ENCODE results near the gene EEF1B2.
"Not testable (repeated sequence)": the region's sequence is repeated elsewhere in the genome, so short reads cannot be mapped to it uniquely, and the experiment has no call there.

Gene EEF1B2

GRCh38 chr2:206193671-206194357 is 34.1 kb downstream of the EEF1B2 start:
- no peaks in the 10 kb centered on the region for H3K4me1 ChIP-seq (ENCODE audit: control extremely low read depth in 1 of 4, control insufficient read depth in 4 of 4, insufficient read depth in 4 of 4, low read length in 3 of 4)
- no peaks in the 10 kb centered on the region for H3K36me3 ChIP-seq (ENCODE audit: control insufficient read depth in 4 of 4, insufficient read depth in 4 of 4, low read length in 3 of 4)
- 80% methylated on average over 1 of the region's 2 CpGs for WGBS (ENCODE audit: insufficient coverage)
- H3K27ac ChIP-seq (ENCODE audit: insufficient read depth in 1 of 2, low read depth in 1 of 2, low read length in 2 of 2, poor library complexity in 1 of 2, severe bottlenecking in 2 of 2), result no peak overlapping the region
- CTCF ChIA-PET, result no interaction called here
- POLR2A ChIA-PET, result no interaction called here
- H3K4me3 ChIP-seq (ENCODE audit: control insufficient read depth in 1 of 7, extremely low read depth in 1 of 7, insufficient read depth in 4 of 7, low read depth in 2 of 7, low read length in 6 of 7), result no peak overlapping the region
- DNase-seq, result no peak
- no peaks in the 10 kb centered on the region for H3K9me3 ChIP-seq (ENCODE audit: control extremely low read depth in 1 of 5, control insufficient read depth in 4 of 5, insufficient read depth in 2 of 5, low read depth in 1 of 5, low read length in 4 of 5)
- peaks cover 0 to 12% (median 8%) of the 10 kb centered on the region in 5 experiments for H3K27me3 ChIP-seq (replicated peaks in 2 of 5; ENCODE audit: control insufficient read depth in 4 of 5, insufficient read depth in 5 of 5, low read length in 4 of 5)

GRCh38 chr2:206198677-206199076 is 39.0 kb downstream of the EEF1B2 start:
- DNase-seq, result no peak
- no peak overlapping the region for H3K27ac ChIP-seq (ENCODE audit: insufficient read depth in 1 of 2, low read depth in 1 of 2, low read length in 2 of 2, poor library complexity in 1 of 2, severe bottlenecking in 2 of 2)
- H3K27me3 ChIP-seq (replicated peaks in 2 of 5; ENCODE audit: control insufficient read depth in 4 of 5, insufficient read depth in 5 of 5, low read length in 4 of 5), result peaks cover 0 to 12% (median 0%) of the 10 kb centered on the region in 5 experiments
- POLR2A ChIA-PET, result no interaction called here
- CTCF ChIA-PET, result no interaction called here
- no CpG with 5 or more reads among the region's 1 CpG for WGBS (ENCODE audit: insufficient coverage)
- no peaks in the 10 kb centered on the region for H3K4me1 ChIP-seq (ENCODE audit: control extremely low read depth in 1 of 4, control insufficient read depth in 4 of 4, insufficient read depth in 4 of 4, low read length in 3 of 4)
- no peaks in the 10 kb centered on the region for H3K36me3 ChIP-seq (ENCODE audit: control insufficient read depth in 4 of 4, insufficient read depth in 4 of 4, low read length in 3 of 4)
- H3K9me3 ChIP-seq (ENCODE audit: control extremely low read depth in 1 of 5, control insufficient read depth in 4 of 5, insufficient read depth in 2 of 5, low read depth in 1 of 5, low read length in 4 of 5), result no peaks in the 10 kb centered on the region
- H3K4me3 ChIP-seq (ENCODE audit: control insufficient read depth in 1 of 7, extremely low read depth in 1 of 7, insufficient read depth in 4 of 7, low read depth in 2 of 7, low read length in 6 of 7), result no peak overlapping the region

- CTCF ChIA-PET, result interaction anchor here (1.3 kb wide), 1 partner anchor 182 kb away, joined by 3 read pairs; no protein-coding TSS in a partner anchor
- POLR2A ChIA-PET, result no interaction called here
- 83% methylated on average over 2 of the region's 5 CpGs for WGBS (ENCODE audit: insufficient coverage)
- H3K9me3 ChIP-seq (ENCODE audit: control extremely low read depth in 1 of 5, control insufficient read depth in 4 of 5, insufficient read depth in 2 of 5, low read depth in 1 of 5, low read length in 4 of 5), result no peaks in the 10 kb centered on the region
- no peak for DNase-seq
- H3K36me3 ChIP-seq (ENCODE audit: control insufficient read depth in 4 of 4, insufficient read depth in 4 of 4, low read length in 3 of 4), result no peaks in the 10 kb centered on the region
- H3K27ac ChIP-seq (ENCODE audit: insufficient read depth in 1 of 2, low read depth in 1 of 2, low read length in 2 of 2, poor library complexity in 1 of 2, severe bottlenecking in 2 of 2), result no peak overlapping the region
- H3K4me1 ChIP-seq (ENCODE audit: control extremely low read depth in 1 of 4, control insufficient read depth in 4 of 4, insufficient read depth in 4 of 4, low read length in 3 of 4), result no peaks in the 10 kb centered on the region
- peaks cover 0 to 12% (median 2%) of the 10 kb centered on the region in 5 experiments for H3K27me3 ChIP-seq (replicated peaks in 2 of 5; ENCODE audit: control insufficient read depth in 4 of 5, insufficient read depth in 5 of 5, low read length in 4 of 5)
- H3K4me3 ChIP-seq (ENCODE audit: control insufficient read depth in 1 of 7, extremely low read depth in 1 of 7, insufficient read depth in 4 of 7, low read depth in 2 of 7, low read length in 6 of 7), result no peak overlapping the region
These were observed 41.6 kb downstream of the EEF1B2 start for GRCh38 chr2:206201075-206201848.

- Histone ChIP-seq H3K9me3 (ENCODE audit: control extremely low read depth in 1 of 5, control insufficient read depth in 4 of 5, insufficient read depth in 2 of 5, low read depth in 1 of 5, low read length in 4 of 5) (no peaks in the 10 kb centered on the region), H3K4me1 (ENCODE audit: control extremely low read depth in 1 of 4, control insufficient read depth in 4 of 4, insufficient read depth in 4 of 4, low read length in 3 of 4) (no peaks in the 10 kb centered on the region), H3K27ac (ENCODE audit: insufficient read depth in 1 of 2, low read depth in 1 of 2, low read length in 2 of 2, poor library complexity in 1 of 2, severe bottlenecking in 2 of 2) (no peak overlapping the region), H3K4me3 (ENCODE audit: control insufficient read depth in 1 of 7, extremely low read depth in 1 of 7, insufficient read depth in 4 of 7, low read depth in 2 of 7, low read length in 6 of 7) (no peak overlapping the region), H3K27me3 (replicated peaks in 2 of 5; ENCODE audit: control insufficient read depth in 4 of 5, insufficient read depth in 5 of 5, low read length in 4 of 5) (peaks cover 0 to 8% (median 2%) of the 10 kb centered on the region in 5 experiments), H3K36me3 (ENCODE audit: control insufficient read depth in 4 of 4, insufficient read depth in 4 of 4, low read length in 3 of 4) (no peaks in the 10 kb centered on the region)
- CTCF ChIA-PET, result no interaction called here
- POLR2A ChIA-PET, result no interaction called here
- no peak for DNase-seq
- WGBS (ENCODE audit: insufficient coverage), result 82% methylated on average over 8 of the region's 16 CpGs
These were observed 42.8 kb downstream of the EEF1B2 start for GRCh38 chr2:206202446-206202845.

- no peak overlapping the region for H3K4me3 ChIP-seq (ENCODE audit: control insufficient read depth in 1 of 7, extremely low read depth in 1 of 7, insufficient read depth in 4 of 7, low read depth in 2 of 7, low read length in 6 of 7)
- ChIA-PET CTCF (interaction anchor here (1.1 kb wide), 1 partner anchor 9 kb away, joined by 3 read pairs; a partner anchor contains a TSS), POLR2A (no interaction called here)
- no peak for DNase-seq
- H3K36me3 ChIP-seq (ENCODE audit: control insufficient read depth in 4 of 4, insufficient read depth in 4 of 4, low read length in 3 of 4), result no peaks in the 10 kb centered on the region
- H3K4me1 ChIP-seq (ENCODE audit: control extremely low read depth in 1 of 4, control insufficient read depth in 4 of 4, insufficient read depth in 4 of 4, low read length in 3 of 4), result no peaks in the 10 kb centered on the region
- WGBS (ENCODE audit: insufficient coverage), result 96% methylated on average over 15 of the region's 17 CpGs
- H3K9me3 ChIP-seq (ENCODE audit: control extremely low read depth in 1 of 5, control insufficient read depth in 4 of 5, insufficient read depth in 2 of 5, low read depth in 1 of 5, low read length in 4 of 5), result no peaks in the 10 kb centered on the region
- H3K27ac ChIP-seq (ENCODE audit: insufficient read depth in 1 of 2, low read depth in 1 of 2, low read length in 2 of 2, poor library complexity in 1 of 2, severe bottlenecking in 2 of 2), result no peak overlapping the region
- H3K27me3 ChIP-seq (replicated peaks in 2 of 5; ENCODE audit: control insufficient read depth in 4 of 5, insufficient read depth in 5 of 5, low read length in 4 of 5), result peaks cover 0 to 8% (median 2%) of the 10 kb centered on the region in 5 experiments
These were observed 43.6 kb downstream of the EEF1B2 start for GRCh38 chr2:206203331-206203730.

- ChIA-PET CTCF (no interaction called here), POLR2A (no interaction called here)
- DNase-seq, result no peak
- 70% methylated on average over 3 of the region's 3 CpGs for WGBS (ENCODE audit: insufficient coverage)
- Histone ChIP-seq H3K27ac (ENCODE audit: insufficient read depth in 1 of 2, low read depth in 1 of 2, low read length in 2 of 2, poor library complexity in 1 of 2, severe bottlenecking in 2 of 2) (no peak overlapping the region), H3K4me3 (ENCODE audit: control insufficient read depth in 1 of 7, extremely low read depth in 1 of 7, insufficient read depth in 4 of 7, low read depth in 2 of 7, low read length in 6 of 7) (no peak overlapping the region), H3K36me3 (ENCODE audit: control insufficient read depth in 4 of 4, insufficient read depth in 4 of 4, low read length in 3 of 4) (no peaks in the 10 kb centered on the region), H3K4me1 (ENCODE audit: control extremely low read depth in 1 of 4, control insufficient read depth in 4 of 4, insufficient read depth in 4 of 4, low read length in 3 of 4) (no peaks in the 10 kb centered on the region), H3K27me3 (replicated peaks in 2 of 5; ENCODE audit: control insufficient read depth in 4 of 5, insufficient read depth in 5 of 5, low read length in 4 of 5) (peaks cover 0 to 4% (median 2%) of the 10 kb centered on the region in 5 experiments), H3K9me3 (ENCODE audit: control extremely low read depth in 1 of 5, control insufficient read depth in 4 of 5, insufficient read depth in 2 of 5, low read depth in 1 of 5, low read length in 4 of 5) (no peaks in the 10 kb centered on the region)
These were observed 45.0 kb downstream of the EEF1B2 start for GRCh38 chr2:206204710-206205109.

- whole genome bisulfite sequencing (ENCODE audit: insufficient coverage), result 100% methylated on average over 1 of the region's 2 CpGs
- peaks cover 0 to 11% (median 7%) of the 10 kb centered on the region in 5 experiments for H3K27me3 ChIP-seq (replicated peaks in 2 of 5; ENCODE audit: control insufficient read depth in 4 of 5, insufficient read depth in 5 of 5, low read length in 4 of 5)
- H3K9me3 ChIP-seq (ENCODE audit: control extremely low read depth in 1 of 5, control insufficient read depth in 4 of 5, insufficient read depth in 2 of 5, low read depth in 1 of 5, low read length in 4 of 5); H3K27ac ChIP-seq (ENCODE audit: insufficient read depth in 1 of 2, low read depth in 1 of 2, low read length in 2 of 2, poor library complexity in 1 of 2, severe bottlenecking in 2 of 2); H3K36me3 ChIP-seq (ENCODE audit: control insufficient read depth in 4 of 4, insufficient read depth in 4 of 4, low read length in 3 of 4); H3K4me1 ChIP-seq (ENCODE audit: control extremely low read depth in 1 of 4, control insufficient read depth in 4 of 4, insufficient read depth in 4 of 4, low read length in 3 of 4); DNase-seq; CTCF ChIA-PET; H3K4me3 ChIP-seq (ENCODE audit: control insufficient read depth in 1 of 7, extremely low read depth in 1 of 7, insufficient read depth in 4 of 7, low read depth in 2 of 7, low read length in 6 of 7); POLR2A ChIA-PET: not testable (repeated sequence)
These were observed 47.6 kb downstream of the EEF1B2 start for GRCh38 chr2:206207316-206207715.
